H1 (cell line): ENCODE results near the gene PPIB. TPM values are rescaled to one million over a fixed set of nuclear protein-coding genes. Genes with fewer than 3 reads are reported as not detected.

Experiments
- CTCF ChIA-PET: fragments of 300-600 bp; sonication (Branson Sonifier 250); formaldehyde crosslinking; loops from one replicate; lab custom pipeline; 2021; ENCODE audit not compliant: partially characterized antibody; lab: Charles Lee
- POLR2A ChIA-PET: fragments of 300-600 bp; sonication (Branson Sonifier 250); formaldehyde crosslinking; loops from one replicate; lab custom pipeline; 2021; ENCODE audit warnings: inconsistent platforms; ENCODE audit not compliant: partially characterized antibody; lab: Charles Lee
- DNase-seq, 2 experiments: peaks; one replicate each; pipeline versions ENCODE4 v3.0.0 to v3.0.0-alpha.2; 2010 to 2022; ENCODE audit warnings: low spot score in 2 of 2, low read depth in 1 of 2, mixed read lengths in 1 of 2
- FAIRE-seq: peaks from 2 replicates; lab custom pipeline; 2011; peaks lifted over from hg19 to GRCh38; lab: Jason Lieb, UNC
- H2AFZ ChIP-seq: 2 replicates; pipeline ENCODE4 v1.8.1; 2012; ENCODE audit warnings: low read length, inconsistent platforms
- H2AK5ac ChIP-seq: 2 replicates; pipeline ENCODE4 v1.6.1; 2013; ENCODE audit warnings: low read depth, low read length
- H2BK120ac ChIP-seq: replicated peaks from 2 replicates; pipeline ENCODE3; 2013; ENCODE audit warnings: low read depth, low read length, inconsistent platforms
- H2BK12ac ChIP-seq: 2 replicates; pipeline ENCODE4 v1.6.1; 2013; ENCODE audit warnings: low read depth, low read length
- H2BK15ac ChIP-seq: 2 replicates; pipeline ENCODE4 v1.6.1; 2013; ENCODE audit warnings: low read length
- H2BK20ac ChIP-seq: 2 replicates; pipeline ENCODE4 v1.6.1; 2013; ENCODE audit warnings: low read length
- H2BK5ac ChIP-seq: 2 replicates; pipeline ENCODE4 v1.6.1; 2013; ENCODE audit warnings: low read depth, low read length
- H3K14ac ChIP-seq: 2 replicates; pipeline ENCODE4 v1.6.1; 2013; ENCODE audit warnings: inconsistent platforms; ENCODE audit not compliant: insufficient read length
- H3K18ac ChIP-seq: 2 replicates; pipeline ENCODE4 v1.6.1; 2013; ENCODE audit warnings: low read length; ENCODE audit errors: extremely low read depth
- H3K23ac ChIP-seq: 2 replicates; pipeline ENCODE4 v1.6.1; 2013; ENCODE audit warnings: inconsistent platforms; ENCODE audit not compliant: insufficient read length
- H3K23me2 ChIP-seq: 2 replicates; pipeline ENCODE4 v1.6.1; 2013; ENCODE audit warnings: low read depth, low read length
- H3K27ac ChIP-seq: 2 replicates; pipeline ENCODE4 v1.6.1; 2011; ENCODE audit warnings: low read depth, low read length, inconsistent platforms
- H3K27me3 ChIP-seq, 4 experiments: replicated peaks in 1 of 4; 1 replicate in 1 of 4; 2 replicates in 3 of 4; pipeline versions ENCODE4 v1.6.1 to v1.8.1; 2011 to 2013; ENCODE audit warnings: low read length in 3 of 4, mild to moderate bottlenecking in 3 of 4, inconsistent platforms in 2 of 4, mixed read lengths in 2 of 4, moderate library complexity in 1 of 4; ENCODE audit not compliant: control insufficient read depth in 3 of 4, insufficient read depth in 3 of 4; ENCODE audit errors: extremely low read depth in 1 of 4
- H3K36me3 ChIP-seq, 4 experiments: 2 replicates each; pipeline versions ENCODE4 v1.6.1 to v1.8.1; 2011 to 2013; ENCODE audit warnings: mild to moderate bottlenecking in 4 of 4, low read length in 3 of 4, moderate library complexity in 2 of 4, control low read depth in 1 of 4, inconsistent platforms in 1 of 4; ENCODE audit not compliant: insufficient read depth in 4 of 4, control insufficient read depth in 2 of 4
- H3K4ac ChIP-seq: replicated peaks from 2 replicates; pipeline ENCODE3; 2013; ENCODE audit warnings: low read length, low read depth, mixed read lengths, inconsistent platforms; ENCODE audit not compliant: insufficient read length
- H3K4me1 ChIP-seq, 4 experiments: replicated peaks in 1 of 4; 1 replicate in 1 of 4; 2 replicates in 3 of 4; pipeline versions ENCODE4 v1.6.1 to v1.8.1; 2011 to 2013; ENCODE audit warnings: low read length in 3 of 4, inconsistent platforms in 2 of 4, mixed read lengths in 1 of 4; ENCODE audit not compliant: insufficient read depth in 4 of 4, control insufficient read depth in 3 of 4
- H3K4me2 ChIP-seq, 2 experiments: 2 replicates each; pipeline versions ENCODE4 v1.6.1 to v1.8.1; 2011 to 2013; ENCODE audit warnings: low read depth in 2 of 2, low read length in 2 of 2, control low read depth in 1 of 2, inconsistent platforms in 1 of 2, mild to moderate bottlenecking in 1 of 2; ENCODE audit not compliant: insufficient read depth in 1 of 2
- H3K4me3 ChIP-seq, 4 experiments: fragments of 200-600, 300-600 bp in 1 of 4; sonication (generic), shearing (Covaris generic), sonication (Bioruptor Twin) in 1 of 4; 2 replicates each; pipeline versions ENCODE4 v1.5.1 to v1.8.1; 2011 to 2016; ENCODE audit warnings: low read length in 4 of 4, low read depth in 3 of 4, control low read depth in 2 of 4, inconsistent platforms in 2 of 4, mild to moderate bottlenecking in 2 of 4, mixed read lengths in 1 of 4, moderate library complexity in 1 of 4; ENCODE audit not compliant: insufficient read depth in 2 of 4; ENCODE audit errors: extremely low read depth in 1 of 4
- H3K56ac ChIP-seq: replicated peaks from 2 replicates; pipeline ENCODE3; 2013; ENCODE audit warnings: low read depth, mild to moderate bottlenecking, mixed read lengths, low read length, inconsistent platforms; ENCODE audit not compliant: insufficient read length
- H3K79me1 ChIP-seq: 2 replicates; pipeline ENCODE4 v1.6.1; 2013; ENCODE audit warnings: low read depth, low read length, control low read depth
- H3K79me2 ChIP-seq, 2 experiments: 2 replicates each; pipeline versions ENCODE4 v1.6.1 to v1.8.1; 2012 to 2013; ENCODE audit warnings: low read length in 2 of 2, mild to moderate bottlenecking in 2 of 2, inconsistent platforms in 1 of 2; ENCODE audit not compliant: insufficient read depth in 2 of 2, control insufficient read depth in 1 of 2
- H3K9ac ChIP-seq, 4 experiments: replicated peaks in 1 of 4; 1 replicate in 1 of 4; 2 replicates in 3 of 4; pipeline versions ENCODE4 v1.6.1 to v1.8.1; 2011 to 2013; ENCODE audit warnings: low read depth in 3 of 4, low read length in 3 of 4, control low read depth in 2 of 4, mild to moderate bottlenecking in 2 of 4, moderate library complexity in 2 of 4, inconsistent platforms in 1 of 4; ENCODE audit errors: extremely low read depth in 1 of 4
- H3K9me3 ChIP-seq, 2 experiments: 2 replicates each; pipeline versions ENCODE4 v1.6.1 to v1.8.1; 2012 to 2013; ENCODE audit warnings: mild to moderate bottlenecking in 2 of 2, moderate library complexity in 2 of 2, control low read depth in 1 of 2, inconsistent platforms in 1 of 2, low read depth in 1 of 2, low read length in 1 of 2, mixed read lengths in 1 of 2; ENCODE audit not compliant: insufficient read depth in 2 of 2
- H4K20me1 ChIP-seq, 2 experiments: replicated peaks in 1 of 2; 2 replicates each; pipeline versions ENCODE3 to v1.8.1; 2011 to 2013; ENCODE audit warnings: inconsistent platforms in 2 of 2, low read length in 2 of 2, mild to moderate bottlenecking in 1 of 2; ENCODE audit not compliant: insufficient read depth in 2 of 2, control insufficient read depth in 1 of 2
- H4K5ac ChIP-seq: 2 replicates; pipeline ENCODE4 v1.6.1; 2013; ENCODE audit warnings: low read length, low read depth, mixed read lengths, inconsistent platforms; ENCODE audit not compliant: insufficient read length
- H4K8ac ChIP-seq: 2 replicates; pipeline ENCODE4 v1.8.0; 2013; ENCODE audit warnings: mild to moderate bottlenecking, moderate library complexity, low read length, inconsistent platforms; ENCODE audit not compliant: insufficient read depth; ENCODE audit errors: extremely low read depth
- H4K91ac ChIP-seq: replicated peaks from 2 replicates; pipeline ENCODE3; 2013; ENCODE audit warnings: low read length, mixed read lengths, inconsistent platforms; ENCODE audit not compliant: insufficient read length
- MAX ChIP-seq: IDR thresholded peaks from 2 replicates; pipeline ENCODE4 v1.6.1; 2012; ENCODE audit warnings: inconsistent platforms
- NRF1 ChIP-seq: IDR thresholded peaks from 2 replicates; pipeline ENCODE4 v1.6.1; 2011; ENCODE audit warnings: mild to moderate bottlenecking, low read depth, low read length, improper control_type of control experiment
- SIRT6 ChIP-seq: IDR thresholded peaks from one replicate; pipeline ENCODE4 v1.7.1; 2012; ENCODE audit warnings: low read length, inconsistent platforms
- WGBS, 2 experiments: shearing (Covaris generic) in 1 of 2; methylation state at CpG; one replicate each; pipeline versions ENCODE4 v1.1.6 to v1.1.7; 2013 to 2015; ENCODE audit warnings: low lambda C conversion rate in 2 of 2, mixed read lengths in 2 of 2, inconsistent platforms in 1 of 2, low coverage in 1 of 2, missing lambda C conversion rate in 1 of 2; ENCODE audit not compliant: insufficient replicate concordance in 2 of 2, insufficient coverage in 1 of 2, insufficient read length in 1 of 2; ENCODE audit errors: extremely low coverage in 1 of 2, missing lambda C conversion rate in 1 of 2; 5-methylcytosine and 5-hydroxymethylcytosine counted together
- polyA plus RNA-seq, 7 experiments: library from polyadenylated mRNA; depleted of rRNA in 3 of 7; stranded (reverse) in 5 of 7; unstranded in 2 of 7; fragments of >200 nt in 5 of 7; fragments of 200-250 nt in 2 of 7; gene quantifications; 1 replicate in 5 of 7; 2 replicates in 1 of 7; 4 replicates in 1 of 7; pipeline versions ENCODE4 v1.2.1 to v1.2.3, GENCODE V29; 2011 to 2013; ENCODE audit warnings: missing spikeins in 2 of 7, mixed read lengths in 2 of 7
- total RNA-seq: library from RNA; stranded (reverse); fragmentation: NEBNext Ultra II Directional; extraction: Animal tissue kit (Norgen Biotek cat#: 25700); gene quantifications from 2 replicates; pipeline ENCODE4 v1.2.1, GENCODE V29; 2021

Gene PPIB
- total and polyA plus RNA-seq, 2 of the 8 experiments (the other 6 are each of a cell fraction or from before 2014, with no cell fraction given) = 558 to 579 TPM

- H3K56ac ChIP-seq = peak overlapping the region; percentile 54
- DNase-seq (no peak), FAIRE-seq (no peak)
- peak overlapping the region; percentile 72 to 96 (median 76) for H3K9ac ChIP-seq
- peaks cover 0 to 9% of the 10 kb centered on the region in 2 experiments; a peak in 2 of 4 replicates for H3K79me2 ChIP-seq
- peaks cover 3% of the 10 kb centered on the region; the same call in 1 of the 2 replicates for H3K23me2 ChIP-seq
- H3K4me1 ChIP-seq = peaks cover 0 to 13% (median 5%) of the 10 kb centered on the region in 4 experiments
- H3K9me3 ChIP-seq = no peaks in the 10 kb centered on the region
- no peak overlapping the region for H2BK15ac ChIP-seq
- peak overlapping the region; percentile 74 to 81 for H3K4me2 ChIP-seq
- TF ChIP-seq MAX = peak; percentile 50
- TF ChIP-seq SIRT6 = no peak
- TF ChIP-seq NRF1 = no peak
- peak overlapping the region; percentile 80 to 88 (median 83) for H3K4me3 ChIP-seq
- POLR2A ChIA-PET = interaction anchor here (0.7 to 3.5 kb wide), 4 partner anchors 9 to 225 kb away, joined by 3 to 34 read pairs (median 5); partner anchors contain the start of genes PCLAF and TRIP4
- CTCF ChIA-PET = interaction anchor here (3.3 kb wide), 1 partner anchor 10 kb away, joined by 23 read pairs; the partner anchor contains the start of gene SNX22
- H2BK5ac ChIP-seq = peak overlapping the region; percentile 79; the same call in 1 of the 2 replicates
- H3K36me3 ChIP-seq = peaks cover 20 to 33% (median 29%) of the 10 kb centered on the region in 4 experiments
- H4K8ac ChIP-seq = peak overlapping the region; percentile 85
- no peaks in the 10 kb centered on the region for H3K27me3 ChIP-seq
- no peak overlapping the region for H3K14ac ChIP-seq
- peak overlapping the region; percentile 77 for H3K27ac ChIP-seq
- no peaks in the 10 kb centered on the region for H3K79me1 ChIP-seq
- H2AFZ ChIP-seq = no peak overlapping the region
- H3K18ac ChIP-seq = peak overlapping the region; percentile 92
- no peak overlapping the region for H2BK120ac ChIP-seq
- H2BK12ac ChIP-seq = no peak overlapping the region
- H2BK20ac ChIP-seq = no peak overlapping the region
- peak overlapping the region; percentile 84 for H4K5ac ChIP-seq
- no peak overlapping the region for H3K4ac ChIP-seq
- H4K20me1 ChIP-seq = peaks cover 0 to 9% of the 10 kb centered on the region in 2 experiments
- WGBS, 2 experiments = 7% methylated on average over 10 of the region's 21 CpGs; no CpG with 5 or more reads in 1 of the 2 experiments
- no peak overlapping the region for H2AK5ac ChIP-seq
- H3K23ac ChIP-seq = no peak overlapping the region
- H4K91ac ChIP-seq = peak overlapping the region; percentile 86
Observed at GRCh38 chr15:64162478-64162868, 349 bp downstream of the PPIB start.
